ENCODE data around the gene PRPF6.

PRPF6 gene

DNA sequence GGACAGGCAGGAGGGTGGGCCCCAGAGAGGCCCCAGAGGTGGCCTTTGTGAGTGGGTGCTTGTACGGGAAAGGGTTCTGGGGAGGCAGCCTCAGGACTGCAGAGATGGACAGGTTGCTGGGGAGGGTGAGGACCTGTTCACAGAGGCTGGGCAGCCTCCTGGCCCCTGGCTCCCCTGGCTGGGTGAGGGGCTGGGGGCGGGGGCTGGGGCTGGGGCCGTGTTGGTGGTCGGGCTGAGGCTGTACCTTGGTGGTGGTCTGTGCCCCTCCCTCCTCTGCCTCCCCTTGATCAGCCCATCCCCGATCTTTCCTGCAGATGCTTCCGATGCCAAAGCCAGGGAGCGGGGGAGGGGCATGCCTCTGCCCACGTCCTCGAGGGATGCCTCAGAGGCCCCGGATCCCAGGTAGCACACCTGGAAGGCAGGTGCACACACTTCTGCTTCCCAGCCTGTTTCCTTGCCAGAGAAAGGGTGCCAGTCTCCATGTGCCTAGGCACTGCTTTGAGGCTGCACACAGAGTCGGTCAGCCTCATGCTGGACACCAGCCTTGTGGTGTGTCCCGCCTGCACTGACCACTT is 86.9 kb downstream of the PRPF6 start:
- DNase-seq: no peak

GRCh38 chr20:64068386-64069208 is 87.7 kb downstream of the PRPF6 start:
- no peak for DNase-seq

DNA sequence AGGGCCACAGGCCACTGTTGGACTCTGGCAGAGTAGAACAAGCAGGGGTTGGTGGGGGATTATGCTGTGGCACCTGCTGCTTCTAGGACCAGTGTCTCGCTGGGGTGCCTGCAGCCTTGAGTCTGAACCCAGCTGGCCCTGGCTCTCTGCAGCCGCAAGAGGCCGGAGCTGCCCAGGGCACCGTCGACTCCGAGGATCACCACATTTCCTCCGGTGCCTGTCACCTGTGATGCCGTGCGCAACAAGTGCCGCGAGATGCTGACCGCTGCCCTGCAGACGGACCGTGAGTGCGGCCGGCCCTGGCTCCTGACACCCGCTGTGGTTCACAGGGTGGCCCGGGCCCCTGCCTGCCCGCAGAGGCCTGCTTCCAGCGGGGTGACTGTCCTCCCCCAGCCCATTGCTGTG is 88.3 kb downstream of the PRPF6 start:
- DNase-seq: no peak

DNA sequence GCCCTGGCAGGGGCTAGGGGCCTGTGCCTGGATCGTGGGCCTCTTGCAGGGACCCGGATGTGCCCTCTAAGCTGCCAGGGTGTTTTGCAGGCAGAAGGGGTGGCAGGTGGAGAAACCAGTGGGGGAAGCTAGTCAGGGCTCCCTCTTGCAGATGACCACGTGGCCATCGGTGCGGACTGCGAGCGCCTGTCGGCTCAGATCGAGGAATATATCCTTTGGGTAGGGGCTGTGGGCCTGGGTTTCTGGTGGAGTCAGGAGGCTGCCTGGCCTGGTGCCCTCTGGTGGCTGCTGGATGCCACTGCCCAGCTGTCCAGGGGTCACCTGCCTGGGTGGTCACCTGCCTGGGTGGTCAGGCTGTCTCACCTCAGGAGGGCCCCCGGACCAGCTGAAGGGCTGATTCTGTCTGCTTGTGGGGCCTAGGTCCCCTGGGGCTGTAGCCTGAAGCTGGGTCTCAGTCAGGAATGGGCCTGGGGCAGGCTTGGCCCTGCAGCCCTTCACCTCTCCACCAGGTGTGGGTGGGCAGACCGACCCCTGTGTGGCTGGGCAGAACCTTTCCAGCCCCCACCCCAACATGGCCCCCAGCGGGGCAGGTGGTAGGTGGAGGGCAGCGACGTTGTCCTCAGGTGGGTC is 88.8 kb downstream of the PRPF6 start:
- no peak for DNase-seq

- no peak for DNase-seq
Measured at GRCh38 chr20:64070244-64070993, 89.5 kb downstream of the PRPF6 start.

GRCh38 chr20:64071341-64072332 is 90.7 kb downstream of the PRPF6 start:
- DNase-seq: no peak

DNA sequence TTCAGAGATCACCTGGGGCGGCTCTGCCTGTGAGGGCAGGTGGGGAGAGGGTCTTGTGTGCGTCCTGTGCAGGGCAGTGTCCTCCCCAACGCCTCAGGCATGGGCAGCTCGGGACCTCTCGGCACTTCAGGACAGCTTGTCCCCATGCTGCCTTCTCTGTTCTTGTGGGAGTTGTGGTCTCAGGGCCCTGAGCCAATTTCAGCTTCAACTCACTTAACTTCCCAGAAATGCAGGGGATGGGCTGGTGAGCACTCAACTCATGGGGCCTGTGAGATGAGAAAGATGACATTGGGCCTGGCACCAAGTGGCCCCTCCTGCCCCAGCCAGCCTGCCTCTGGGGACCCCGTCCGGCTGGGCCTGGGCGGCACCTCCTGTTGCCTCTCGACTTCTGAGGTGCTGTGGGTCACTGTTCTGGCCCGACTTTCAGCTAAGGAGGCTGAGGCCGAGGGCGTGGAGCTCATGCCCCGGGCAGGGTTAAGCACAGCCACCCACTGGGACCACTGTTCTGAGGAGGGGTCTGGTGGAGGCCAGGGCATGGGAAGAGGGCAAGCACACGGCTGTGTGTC is 91.6 kb downstream of the PRPF6 start:
- no peak for DNase-seq

- no peak for DNase-seq
Measured at GRCh38 chr20:64073476-64074183, 92.7 kb downstream of the PRPF6 start.

GRCh38 chr20:64074184-64074789 is 93.4 kb downstream of the PRPF6 start:
- no peak for DNase-seq

- no peak for DNase-seq
Measured at GRCh38 chr20:64074963-64075362, 94.0 kb downstream of the PRPF6 start.

GRCh38 chr20:64075556-64075955 is 94.6 kb downstream of the PRPF6 start:
- no peak for DNase-seq

GRCh38 chr20:64076061-64076997 is 95.4 kb downstream of the PRPF6 start:
- no peak for DNase-seq

- DNase-seq: no peak
Measured at GRCh38 chr20:64077094-64077493, 96.2 kb downstream of the PRPF6 start.

DNA sequence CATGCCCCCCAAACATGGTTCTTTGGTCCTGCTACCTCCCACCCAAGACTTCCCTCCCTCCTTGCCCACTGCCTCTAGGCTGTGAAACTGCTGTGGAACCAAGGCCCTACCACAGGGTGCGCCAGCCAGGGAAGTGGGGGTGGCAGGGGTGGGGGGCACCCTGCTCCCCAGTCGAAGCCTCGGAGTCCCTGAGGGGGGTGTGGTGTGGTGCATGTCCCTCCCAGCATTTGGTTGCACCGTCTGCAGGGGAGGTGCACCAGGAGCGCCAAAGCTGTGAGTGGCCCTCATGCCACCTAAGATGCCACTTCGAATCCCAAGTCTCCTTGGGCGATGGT is 96.6 kb downstream of the PRPF6 start:
- no peak for DNase-seq

GRCh38 chr20:64077876-64078551 is 97.1 kb downstream of the PRPF6 start:
- no peak for DNase-seq

DNA sequence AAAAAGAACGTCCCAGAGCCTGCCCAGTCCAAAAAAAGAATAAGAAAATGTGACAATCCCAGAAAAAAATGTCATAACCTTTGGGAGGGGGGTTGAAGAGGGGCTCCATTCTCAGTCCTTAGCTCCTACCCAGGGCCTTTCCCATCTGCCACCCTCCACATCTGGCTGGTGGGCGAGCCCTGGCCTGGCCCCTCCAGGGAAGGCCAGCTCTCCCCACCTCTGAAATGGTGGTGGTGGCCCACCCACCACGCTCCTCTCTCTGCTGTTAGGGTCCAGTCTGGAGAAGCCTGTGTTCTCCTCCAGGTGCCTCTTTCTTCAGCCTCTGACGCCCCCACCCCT is 98.0 kb downstream of the PRPF6 start:
- DNase-seq: no peak

DNA sequence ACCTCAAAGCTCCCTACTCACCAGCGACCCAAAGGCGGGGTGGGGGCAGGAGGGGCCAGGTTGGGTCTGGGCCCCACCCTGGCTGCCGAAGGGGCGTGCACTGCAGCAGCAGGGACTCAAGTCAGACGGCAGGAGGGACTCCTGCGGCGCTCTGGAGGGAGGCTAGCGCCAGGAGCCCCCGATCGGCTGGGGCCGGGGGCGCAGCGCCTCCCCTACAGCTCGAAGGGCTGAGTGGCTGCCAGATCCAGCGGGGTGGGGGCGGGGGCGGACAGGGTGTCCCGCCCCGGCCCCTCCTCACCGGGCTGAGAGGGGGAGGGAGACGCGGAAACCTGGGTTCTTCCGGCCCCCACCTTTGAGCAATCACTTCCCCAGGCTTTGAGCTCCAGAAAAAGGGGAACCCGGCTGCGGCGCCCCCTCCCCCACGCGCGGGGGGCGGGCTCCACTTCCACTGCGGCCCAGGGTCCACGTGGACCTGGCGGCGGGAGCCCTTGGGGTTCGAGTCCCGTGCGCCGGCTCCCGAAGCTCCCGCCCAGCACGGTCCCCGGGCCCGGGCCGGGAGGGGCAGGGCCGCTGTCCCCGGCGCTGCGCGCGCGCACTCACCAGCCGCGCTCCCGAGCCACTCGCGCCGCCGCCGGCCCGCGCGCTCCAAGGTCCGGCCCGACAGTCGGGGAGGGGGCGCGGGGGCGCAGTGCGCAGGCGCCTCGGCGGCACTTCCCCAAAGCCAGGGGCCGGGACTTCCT is 98.5 kb downstream of the PRPF6 start, which contains the start of gene RGS19:
TSS of gene RGS19 (minus strand) at position 246 of the 740 bp plus-strand sequence. CDS start 2,632 bp downstream, outside the sequence.
- peak; percentile 64 for DNase-seq

Measured in fibroblast of upper back skin (primary cell).